COLO668 (cell line): ENCODE results near the gene CCT6B.
"Not testable (repeated sequence)": the region's sequence is repeated elsewhere in the genome, so short reads cannot be mapped to it uniquely, and the experiment has no call there.

Source experiments
- DNase-seq: peaks from one replicate; lab custom pipeline; 2025; ENCODE audit not compliant: unreplicated experiment; lab: John Stamatoyannopoulos, UW

CCT6B gene, protein sequence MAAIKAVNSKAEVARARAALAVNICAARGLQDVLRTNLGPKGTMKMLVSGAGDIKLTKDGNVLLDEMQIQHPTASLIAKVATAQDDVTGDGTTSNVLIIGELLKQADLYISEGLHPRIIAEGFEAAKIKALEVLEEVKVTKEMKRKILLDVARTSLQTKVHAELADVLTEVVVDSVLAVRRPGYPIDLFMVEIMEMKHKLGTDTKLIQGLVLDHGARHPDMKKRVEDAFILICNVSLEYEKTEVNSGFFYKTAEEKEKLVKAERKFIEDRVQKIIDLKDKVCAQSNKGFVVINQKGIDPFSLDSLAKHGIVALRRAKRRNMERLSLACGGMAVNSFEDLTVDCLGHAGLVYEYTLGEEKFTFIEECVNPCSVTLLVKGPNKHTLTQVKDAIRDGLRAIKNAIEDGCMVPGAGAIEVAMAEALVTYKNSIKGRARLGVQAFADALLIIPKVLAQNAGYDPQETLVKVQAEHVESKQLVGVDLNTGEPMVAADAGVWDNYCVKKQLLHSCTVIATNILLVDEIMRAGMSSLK

DNA sequence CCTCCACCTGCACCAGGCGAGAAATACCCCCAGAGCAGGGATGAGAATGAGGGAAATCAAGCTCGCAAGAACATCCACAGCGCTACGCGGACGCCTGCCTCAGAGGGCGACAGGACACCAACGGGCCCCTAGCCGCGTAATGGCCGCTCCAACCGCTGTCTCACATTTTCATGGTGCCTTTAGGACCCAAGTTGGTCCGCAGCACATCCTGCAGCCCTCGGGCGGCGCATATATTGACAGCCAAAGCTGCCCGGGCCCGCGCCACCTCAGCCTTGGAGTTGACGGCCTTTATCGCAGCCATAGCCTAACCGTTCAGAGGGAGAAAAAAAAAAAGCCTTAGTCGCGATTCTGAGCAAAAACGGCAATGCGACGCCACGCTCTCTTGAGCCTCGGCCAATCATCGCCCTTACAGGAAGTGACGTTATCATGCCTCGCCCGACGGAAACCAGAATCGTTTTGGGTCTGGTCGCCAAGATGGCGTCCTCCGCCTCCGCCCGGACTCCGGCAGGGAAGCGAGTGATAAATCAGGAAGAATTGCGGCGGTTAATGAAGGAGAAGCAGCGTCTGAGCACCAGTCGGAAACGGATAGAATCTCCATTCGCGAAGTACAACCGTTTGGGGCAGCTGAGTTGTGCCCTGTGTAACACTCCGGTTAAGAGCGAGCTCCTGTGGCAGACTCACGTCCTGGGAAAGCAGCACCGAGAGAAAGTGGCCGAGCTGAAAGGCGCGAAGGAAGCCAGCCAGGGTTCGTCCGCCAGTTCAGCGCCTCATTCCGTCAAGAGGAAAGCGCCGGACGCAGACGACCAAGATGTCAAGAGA is at the start of gene CCT6B, which contains the start of gene ZNF830:
Gene CCT6B, minus strand, starts transcription at position 368 of the 819 bp plus-strand sequence. Its CDS starts 67 bp downstream, at position 301.
Gene ZNF830, plus strand, starts transcription at position 448 of the 819 bp plus-strand sequence. Its CDS starts 27 bp downstream, at position 475.
- peak; percentile 82 for DNase-seq

DNA sequence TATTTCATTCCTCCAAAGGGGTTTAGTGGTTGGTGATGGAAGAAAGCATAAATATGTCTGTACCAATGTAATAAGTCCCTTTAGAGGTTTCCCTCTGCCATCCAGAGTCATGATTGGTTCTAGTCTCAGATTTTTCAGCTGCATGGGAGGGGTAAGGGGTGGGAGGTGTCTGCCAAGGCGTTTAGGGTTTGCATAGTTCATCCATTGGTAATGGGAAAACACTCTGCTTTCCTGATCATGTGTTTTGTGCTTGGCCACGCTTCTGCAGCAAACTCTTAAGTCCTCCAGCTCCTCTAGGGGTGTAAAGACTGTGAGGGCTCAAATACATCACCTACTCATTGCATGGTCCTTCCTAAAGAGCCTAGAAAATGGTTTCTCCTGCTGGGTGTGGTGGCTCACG is 48.8 kb upstream of the CCT6B start:
- DNase-seq = no peak

DNA sequence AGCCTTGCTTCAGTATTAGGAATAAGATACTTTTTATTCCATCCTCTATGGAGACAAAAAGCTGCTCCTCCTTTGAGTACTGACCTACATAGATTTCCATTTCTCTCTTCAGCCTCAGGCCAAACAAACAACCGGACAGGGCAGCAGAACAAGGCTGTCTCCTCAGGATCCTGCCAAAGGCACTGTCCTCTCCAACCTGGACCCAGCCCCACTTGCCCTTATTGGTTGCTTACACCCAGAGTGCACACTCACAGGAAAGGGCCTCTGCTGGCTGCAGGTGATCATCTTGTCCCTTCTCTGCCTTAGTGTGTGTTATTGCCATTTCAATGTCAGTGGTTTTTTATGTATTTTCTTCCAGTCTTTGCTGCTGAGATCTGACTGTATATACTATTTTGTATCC is 45.7 kb upstream of the CCT6B start:
- DNase-seq = no peak

DNA sequence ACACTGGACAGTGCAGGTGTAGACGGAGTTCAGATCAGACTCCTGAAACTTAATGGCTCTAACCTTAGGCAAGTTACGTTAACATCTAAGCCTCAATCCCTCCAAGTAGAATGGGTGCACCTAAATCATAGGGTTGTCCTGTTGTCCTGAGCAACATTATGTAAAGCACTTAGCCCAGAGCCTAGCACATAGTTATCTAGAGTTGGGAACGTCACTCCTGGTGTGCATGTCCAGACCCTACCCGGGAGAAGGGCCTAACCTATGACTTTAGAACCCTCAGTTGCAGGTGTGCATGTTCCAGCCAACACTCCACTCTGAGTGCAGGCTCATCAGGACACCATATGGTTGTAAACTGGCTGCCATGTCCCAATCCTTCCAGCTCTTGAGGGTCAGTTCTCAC is 45.1 kb upstream of the CCT6B start:
- no peak for DNase-seq

DNA sequence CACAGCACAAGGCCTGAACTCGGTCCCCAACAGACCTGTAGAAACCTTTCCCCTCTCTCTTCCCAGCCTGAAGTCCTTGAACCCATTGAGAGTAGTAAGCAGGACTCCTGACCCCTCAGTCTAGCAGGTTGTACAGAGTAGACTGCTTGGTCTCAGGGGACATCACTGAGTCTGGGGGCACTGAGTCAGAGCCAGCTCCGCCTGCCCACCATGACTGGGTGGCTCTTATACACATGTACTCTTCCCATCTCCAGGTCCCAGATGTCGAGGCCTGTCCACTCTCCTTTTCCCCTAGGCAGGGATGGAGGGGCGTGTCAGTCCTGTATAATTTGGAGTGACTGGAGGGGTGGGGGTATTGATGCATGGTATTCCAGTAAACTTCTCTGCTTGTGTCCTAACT is 42.5 kb upstream of the CCT6B start:
- DNase-seq = no peak

DNA sequence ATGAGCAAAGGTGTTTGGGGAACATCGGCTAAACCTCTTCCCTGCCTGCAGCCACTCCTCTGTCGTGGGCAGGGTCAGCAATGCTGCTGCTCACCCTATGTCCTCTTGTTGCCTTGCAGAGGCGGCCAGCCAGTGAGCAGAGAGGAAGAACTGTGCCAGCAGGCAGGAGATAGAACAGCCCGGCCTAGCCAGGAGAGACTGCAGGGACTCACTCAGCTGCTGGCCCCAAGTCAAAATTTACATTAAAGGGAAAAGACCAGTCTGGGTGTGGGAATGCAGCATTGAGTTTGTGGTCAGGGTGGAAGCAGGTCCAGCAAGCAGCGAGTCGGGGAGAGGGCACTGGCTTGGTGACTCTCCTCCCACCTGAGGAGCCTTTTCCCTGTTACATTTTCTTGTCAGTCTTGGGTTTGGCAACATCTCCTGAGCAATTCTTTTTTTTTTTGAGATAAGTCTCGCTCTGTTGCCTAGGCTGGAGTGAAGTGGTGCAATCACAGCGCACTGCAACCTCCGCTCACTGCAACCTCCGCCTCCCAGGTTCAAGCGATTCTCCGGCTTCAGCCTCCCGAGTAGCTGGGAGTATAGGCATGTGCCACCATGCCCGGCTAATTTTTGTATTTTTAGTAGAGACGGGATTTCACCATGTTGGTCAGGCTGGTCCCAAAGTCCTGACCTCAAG is 41.8 kb upstream of the CCT6B start:
- no peak for DNase-seq

DNA sequence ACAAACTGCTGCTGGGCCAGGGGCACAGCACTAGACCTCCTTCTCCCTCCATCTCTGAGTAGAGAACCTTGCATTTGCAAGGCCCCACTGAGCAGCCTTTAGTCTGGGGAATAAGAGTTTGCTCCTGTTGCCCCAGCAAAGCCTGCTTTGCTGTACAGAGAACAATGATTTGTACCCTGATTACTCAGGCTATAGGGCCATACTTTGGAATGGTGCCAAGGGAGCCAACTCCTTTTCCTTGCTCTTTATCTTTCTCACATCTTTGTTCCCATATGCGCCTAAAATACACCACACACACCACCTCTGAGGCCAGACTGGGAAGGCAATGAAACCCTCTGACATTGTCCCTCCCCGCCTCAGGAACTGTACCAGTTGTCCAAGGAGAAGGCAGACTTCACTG is 40.3 kb upstream of the CCT6B start:
- DNase-seq = no peak

DNA sequence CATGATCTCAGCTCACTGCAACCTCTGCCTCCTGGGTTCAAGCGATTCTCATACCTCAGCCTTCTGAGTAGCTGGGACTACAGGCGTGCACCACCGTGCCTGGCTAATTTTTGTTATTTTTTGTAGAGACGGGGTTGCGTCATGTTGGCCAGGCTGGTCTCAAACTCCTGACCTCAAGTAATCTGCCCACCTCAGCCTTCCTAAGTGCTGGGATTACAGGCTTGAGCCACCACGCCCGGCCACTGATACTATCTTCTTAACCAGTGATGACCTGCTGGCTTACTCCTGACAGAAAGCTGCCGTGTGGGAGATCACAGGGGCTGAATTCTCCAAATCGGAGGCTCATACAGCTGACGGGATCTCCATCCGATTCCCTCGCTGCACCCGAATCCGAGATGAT is 39.7 kb upstream of the CCT6B start:
- not testable (repeated sequence) for DNase-seq

DNA sequence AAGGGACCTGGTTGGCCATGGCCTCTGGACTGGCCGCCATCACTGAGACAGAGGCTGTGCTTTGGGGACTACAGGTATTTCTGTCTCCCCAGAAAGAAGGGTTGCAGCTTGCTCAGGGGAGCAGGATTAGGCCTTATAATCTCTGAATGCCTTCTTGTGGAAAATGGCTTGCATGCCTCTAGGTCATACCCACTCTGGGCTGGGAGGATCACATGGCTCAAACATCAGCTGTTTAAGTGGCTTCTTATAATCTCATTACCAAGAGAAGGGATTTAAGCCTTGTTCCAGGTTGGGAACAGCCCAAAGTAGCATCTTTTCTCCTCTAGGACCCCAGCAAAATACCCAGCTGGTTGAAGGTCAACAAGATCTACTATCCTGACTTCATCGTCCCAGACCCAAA is 38.2 kb upstream of the CCT6B start:
- no peak for DNase-seq

DNA sequence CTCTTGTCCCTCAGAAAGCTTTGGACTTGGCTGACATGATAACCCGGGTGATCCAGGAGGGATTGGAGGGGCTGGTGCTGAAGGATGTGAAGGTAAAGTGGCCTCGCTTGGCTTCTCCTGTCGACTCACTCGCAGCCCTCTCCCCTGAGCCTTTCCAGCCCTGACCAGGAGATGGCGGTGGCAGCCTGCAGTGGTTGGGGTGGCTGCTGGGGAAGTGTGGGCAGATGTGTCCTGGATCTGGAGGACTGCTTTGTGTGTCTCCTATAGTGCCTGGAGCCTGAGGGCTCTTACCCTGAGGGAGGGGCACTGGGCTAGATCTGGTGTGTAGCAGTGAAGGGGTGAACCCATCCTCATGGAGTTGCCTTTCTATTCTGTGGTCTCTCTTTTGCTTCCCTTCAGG is 36.9 kb upstream of the CCT6B start:
- DNase-seq = peak; percentile 22

DNA sequence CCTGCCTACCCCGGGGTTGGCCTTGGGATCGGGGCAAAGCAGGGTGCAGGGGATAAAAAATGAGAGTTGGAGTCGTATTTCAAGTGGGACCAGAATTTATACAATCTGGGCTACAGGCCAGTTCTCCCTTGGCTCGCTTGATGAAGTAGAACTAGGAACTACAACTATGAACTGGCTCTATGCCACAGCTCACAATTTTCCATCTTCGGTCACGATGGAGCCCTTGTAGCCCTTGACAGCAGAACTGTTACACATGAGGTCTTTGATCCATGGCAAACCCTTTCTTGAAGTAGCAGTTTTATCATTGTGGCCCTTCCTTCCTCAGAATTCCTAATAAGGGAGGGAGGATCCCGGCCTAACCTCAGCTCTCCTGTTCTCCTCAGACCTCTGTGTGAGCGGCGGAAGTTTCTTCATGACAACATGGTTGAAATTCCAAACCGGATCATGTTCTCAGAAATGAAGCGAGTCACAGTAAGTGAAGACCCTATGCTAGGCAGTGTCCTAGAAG is 36.1 kb upstream of the CCT6B start:
- no peak for DNase-seq

DNA sequence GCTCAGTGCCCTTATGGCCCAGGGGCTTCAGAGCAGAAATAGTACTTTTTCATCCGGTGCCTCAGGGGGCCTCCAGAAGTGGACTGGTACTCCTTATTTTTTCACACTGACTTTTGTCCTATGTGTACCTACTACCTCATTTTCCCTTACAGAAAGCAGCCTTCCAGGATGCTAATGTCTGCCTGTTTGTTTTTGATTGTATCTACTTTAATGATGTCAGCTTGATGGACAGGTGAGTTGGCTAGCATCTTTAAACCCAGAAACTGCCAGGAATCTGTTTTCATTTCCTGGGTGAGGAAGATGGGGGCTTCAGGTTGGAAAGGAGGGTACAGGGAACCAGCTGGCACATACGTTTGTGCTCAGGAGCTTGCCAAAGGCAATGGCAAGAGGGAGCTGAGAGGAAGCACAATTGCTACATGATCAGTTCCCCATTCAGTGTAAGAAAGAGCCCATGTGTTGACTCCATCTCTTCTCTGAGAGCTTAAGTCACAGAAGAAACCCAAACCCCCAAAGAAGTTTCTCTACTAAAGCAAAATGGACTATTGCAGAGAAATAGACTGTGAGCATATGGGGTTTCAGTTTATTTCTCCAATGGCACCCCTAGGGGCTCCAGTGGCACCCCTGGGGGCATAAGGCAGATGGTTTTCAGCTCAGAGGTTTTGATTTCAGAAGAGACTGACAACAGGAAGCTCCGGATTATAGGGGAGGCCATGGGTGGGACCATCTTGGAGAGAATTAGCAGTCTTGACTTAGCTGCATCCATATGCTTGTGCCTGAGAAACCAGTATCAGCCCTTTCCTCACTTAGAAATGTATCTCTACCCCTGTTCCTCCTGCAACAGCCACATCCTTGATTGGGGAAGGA is 35.4 kb upstream of the CCT6B start:
- no peak for DNase-seq

DNA sequence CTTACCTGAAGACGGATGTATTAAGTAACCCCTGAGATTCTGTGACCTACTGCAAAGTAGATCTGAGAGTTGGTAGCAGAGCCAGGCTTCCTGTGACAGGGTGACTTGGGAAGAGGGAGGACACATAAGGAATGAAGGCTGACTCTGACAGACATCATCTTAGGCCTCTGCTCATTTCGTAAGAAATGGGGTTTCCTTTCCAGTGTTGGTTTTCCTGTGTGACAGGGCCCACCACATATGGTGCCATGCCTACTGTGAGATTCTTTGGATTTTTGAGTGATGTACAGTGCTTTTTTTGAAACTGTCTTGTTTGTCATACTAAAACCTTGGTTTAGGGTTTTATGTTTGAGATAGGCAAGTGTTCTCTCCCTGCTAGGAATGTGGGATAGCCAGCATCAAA is 31.8 kb upstream of the CCT6B start:
- DNase-seq = no peak

DNA sequence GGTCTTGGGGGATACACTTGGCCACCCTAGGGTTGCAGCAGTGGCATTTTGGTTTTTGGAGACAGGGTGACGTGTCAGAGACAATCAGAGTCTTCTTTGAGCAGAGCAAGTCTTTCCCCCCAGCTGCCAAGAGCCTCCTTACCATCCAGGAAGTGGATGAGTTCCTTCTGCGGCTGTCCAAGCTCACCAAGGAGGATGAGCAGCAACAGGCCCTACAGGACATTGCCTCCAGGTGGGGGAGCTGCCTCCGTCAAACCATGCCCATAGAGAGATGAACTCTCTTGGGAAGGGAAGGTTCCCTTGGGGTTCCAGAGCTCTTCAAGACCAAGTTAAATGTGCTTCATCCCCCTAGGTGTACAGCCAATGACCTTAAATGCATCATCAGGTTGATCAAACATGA is 30.3 kb upstream of the CCT6B start:
- DNase-seq = no peak

DNA sequence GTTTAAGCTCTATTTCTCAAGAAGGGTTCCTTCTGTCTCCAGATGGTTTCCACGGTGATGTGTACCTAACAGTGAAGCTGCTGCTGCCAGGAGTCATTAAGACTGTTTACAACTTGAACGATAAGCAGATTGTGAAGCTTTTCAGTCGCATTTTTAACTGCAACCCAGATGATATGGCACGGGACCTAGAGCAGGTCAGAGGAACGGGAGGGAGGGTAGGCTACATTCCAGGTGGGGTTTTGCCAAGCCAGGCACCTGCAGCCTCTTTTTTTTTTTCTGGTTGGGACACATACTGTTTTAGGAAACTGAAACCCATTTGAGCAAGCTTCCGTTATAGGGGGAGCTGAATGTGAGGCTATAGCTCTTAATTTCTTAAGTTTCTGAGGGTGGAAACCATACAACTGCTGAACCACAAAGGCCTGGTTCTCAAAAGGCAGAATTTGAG is 29.7 kb upstream of the CCT6B start:
- no peak for DNase-seq

DNA sequence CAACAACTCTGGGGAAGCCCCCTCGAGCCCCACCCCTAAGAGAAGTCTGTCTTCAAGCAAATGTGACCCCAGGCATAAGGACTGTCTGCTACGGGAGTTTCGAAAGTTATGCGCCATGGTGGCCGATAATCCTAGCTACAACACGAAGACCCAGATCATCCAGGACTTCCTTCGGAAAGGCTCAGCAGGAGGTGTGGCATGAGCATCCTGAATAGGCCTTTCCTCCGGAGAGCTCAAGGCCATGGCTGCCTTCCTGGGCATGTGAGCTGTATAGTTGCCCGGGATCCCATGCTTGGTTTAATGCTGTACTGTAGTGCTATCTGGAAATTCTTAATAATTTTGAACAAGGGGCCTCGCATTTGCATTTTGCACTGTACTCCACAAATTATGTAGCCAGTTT is 28.2 kb upstream of the CCT6B start:
- DNase-seq = no peak

DNA sequence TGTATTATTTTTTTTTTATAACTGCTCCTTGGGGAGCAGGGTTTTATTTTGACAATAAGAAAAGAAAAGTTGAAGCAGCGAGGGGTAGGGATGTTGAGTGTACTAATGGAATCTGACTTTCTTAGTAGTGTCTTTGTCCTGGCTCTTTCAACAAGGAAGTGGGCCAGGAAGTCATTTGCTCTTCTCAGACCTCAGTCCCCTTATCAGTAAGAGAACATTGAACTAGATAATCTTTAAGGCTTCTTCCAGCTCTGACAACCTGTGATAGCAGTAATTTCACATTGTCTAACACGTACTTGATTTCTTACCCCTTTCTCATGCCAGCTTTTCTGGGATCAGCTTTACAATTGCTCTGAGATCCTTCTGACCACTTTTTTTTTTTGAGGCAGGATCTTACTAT is 27.4 kb upstream of the CCT6B start:
- DNase-seq = no peak

DNA sequence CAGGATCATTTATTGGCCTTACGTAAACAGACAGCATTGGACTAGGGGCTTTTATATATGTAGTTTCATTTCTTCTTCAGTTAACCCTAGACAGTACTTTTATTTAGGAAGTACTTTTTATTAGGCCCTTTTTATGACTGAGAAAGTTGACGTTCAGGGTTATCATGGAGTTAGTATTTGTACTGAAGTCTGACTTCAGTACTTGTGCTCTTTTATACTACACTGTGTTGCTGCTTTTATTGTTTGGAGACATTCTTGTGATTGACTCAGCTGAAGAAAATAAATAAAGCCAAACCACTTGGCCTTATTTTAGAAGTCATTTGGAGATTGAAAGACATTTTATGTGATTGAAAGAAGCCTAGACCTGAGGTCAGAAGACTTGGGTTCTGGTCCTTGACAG is 26.0 kb upstream of the CCT6B start:
- DNase-seq = no peak

DNA sequence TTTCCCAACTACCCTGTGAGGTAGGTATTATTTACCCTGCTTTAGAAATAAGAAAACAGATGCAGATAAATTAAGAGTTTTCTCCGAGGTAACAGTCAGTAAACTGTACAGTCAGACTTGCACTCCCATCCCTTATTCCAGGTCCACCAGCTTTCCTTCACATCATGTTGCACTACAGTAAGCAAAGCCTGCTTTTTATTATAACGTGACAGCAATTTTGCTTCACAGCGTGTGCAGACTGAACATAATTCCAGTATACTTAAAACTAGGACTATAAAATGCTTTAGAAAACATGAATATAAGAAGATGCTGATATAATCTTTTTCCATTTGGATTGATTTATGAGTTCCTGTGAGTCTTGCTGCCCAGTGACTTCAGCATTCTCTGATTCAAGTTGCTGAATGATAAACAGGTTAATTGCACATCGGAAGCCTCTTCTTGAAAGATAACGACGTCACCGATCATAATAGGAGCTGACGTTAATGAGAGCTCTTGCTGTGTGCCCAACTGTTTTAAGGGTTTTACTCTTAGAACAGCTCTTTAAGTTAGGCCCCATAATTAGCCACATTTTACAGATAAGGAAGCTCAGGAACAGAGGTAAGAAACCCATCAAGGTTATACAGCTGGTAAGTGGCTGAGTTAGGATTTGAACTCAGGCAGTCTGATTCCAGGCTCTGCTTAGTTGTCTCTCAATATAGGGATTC is 20.4 kb upstream of the CCT6B start:
- peak; percentile 0 for DNase-seq
